ENCODE measurements around the gene DLL1. TPM values are rescaled to one million over a fixed set of nuclear protein-coding genes. Genes with fewer than 3 reads are reported as not detected.

The DLL1 gene
- total RNA-seq, 4 donors from 2014 or later: 8.7 to 24.3 (median 19.2) TPM

DNA sequence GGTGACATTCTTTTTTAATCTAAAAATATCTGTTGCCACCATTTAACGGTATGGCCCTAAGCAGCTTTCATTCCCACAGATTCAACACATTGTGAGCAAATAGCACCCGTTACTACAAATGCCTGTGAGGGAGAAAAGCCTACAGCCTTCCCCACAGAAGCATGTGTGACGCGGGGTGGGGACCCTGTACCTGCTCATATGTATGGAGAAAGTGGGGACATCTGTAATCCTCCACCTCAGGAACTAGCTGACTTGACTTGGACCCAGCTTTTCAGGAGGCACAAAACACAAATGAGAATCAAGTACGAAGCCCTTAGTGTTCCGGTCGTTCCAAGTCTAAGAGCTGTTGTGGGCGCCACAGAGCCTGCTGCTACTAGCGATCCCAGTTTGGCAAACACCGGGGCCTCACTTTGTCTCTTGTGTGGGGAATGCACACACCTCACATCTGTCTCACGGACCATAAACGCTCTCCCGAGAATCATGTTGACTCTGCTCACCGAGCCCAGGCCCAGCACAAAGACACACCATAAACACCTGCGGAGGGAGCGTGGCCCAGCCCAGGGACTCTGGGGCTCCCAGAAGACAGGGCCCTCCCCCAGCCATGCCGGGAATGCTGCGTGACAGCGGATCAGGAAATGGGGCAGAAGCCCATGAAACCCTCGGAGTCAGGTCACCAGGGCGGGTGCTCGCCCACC, 21.6 kb downstream of the DLL1 start:
- H3K27ac ChIP-seq: peak overlapping the region in 1 of 2 donors; percentile 10
- no peak for DNase-seq
- TF ChIP-seq, protein P1, sequence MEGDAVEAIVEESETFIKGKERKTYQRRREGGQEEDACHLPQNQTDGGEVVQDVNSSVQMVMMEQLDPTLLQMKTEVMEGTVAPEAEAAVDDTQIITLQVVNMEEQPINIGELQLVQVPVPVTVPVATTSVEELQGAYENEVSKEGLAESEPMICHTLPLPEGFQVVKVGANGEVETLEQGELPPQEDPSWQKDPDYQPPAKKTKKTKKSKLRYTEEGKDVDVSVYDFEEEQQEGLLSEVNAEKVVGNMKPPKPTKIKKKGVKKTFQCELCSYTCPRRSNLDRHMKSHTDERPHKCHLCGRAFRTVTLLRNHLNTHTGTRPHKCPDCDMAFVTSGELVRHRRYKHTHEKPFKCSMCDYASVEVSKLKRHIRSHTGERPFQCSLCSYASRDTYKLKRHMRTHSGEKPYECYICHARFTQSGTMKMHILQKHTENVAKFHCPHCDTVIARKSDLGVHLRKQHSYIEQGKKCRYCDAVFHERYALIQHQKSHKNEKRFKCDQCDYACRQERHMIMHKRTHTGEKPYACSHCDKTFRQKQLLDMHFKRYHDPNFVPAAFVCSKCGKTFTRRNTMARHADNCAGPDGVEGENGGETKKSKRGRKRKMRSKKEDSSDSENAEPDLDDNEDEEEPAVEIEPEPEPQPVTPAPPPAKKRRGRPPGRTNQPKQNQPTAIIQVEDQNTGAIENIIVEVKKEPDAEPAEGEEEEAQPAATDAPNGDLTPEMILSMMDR (IDR thresholded peaks at IDR 0.05): no peak
- no peak for TF ChIP-seq POLR2A (IDR thresholded peaks at IDR 0.05)
- H3K27me3 ChIP-seq: no peaks in the 10 kb centered on the region
- no peak overlapping the region for H3K4me3 ChIP-seq
- no peaks in the 10 kb centered on the region for H3K36me3 ChIP-seq
- H3K9me3 ChIP-seq: no peaks in the 10 kb centered on the region
- no peaks in the 10 kb centered on the region for H3K4me1 ChIP-seq
- intact Hi-C loops (cut with DNase I; ENCODE audit: low total_unique reads): no loop called here

DNA sequence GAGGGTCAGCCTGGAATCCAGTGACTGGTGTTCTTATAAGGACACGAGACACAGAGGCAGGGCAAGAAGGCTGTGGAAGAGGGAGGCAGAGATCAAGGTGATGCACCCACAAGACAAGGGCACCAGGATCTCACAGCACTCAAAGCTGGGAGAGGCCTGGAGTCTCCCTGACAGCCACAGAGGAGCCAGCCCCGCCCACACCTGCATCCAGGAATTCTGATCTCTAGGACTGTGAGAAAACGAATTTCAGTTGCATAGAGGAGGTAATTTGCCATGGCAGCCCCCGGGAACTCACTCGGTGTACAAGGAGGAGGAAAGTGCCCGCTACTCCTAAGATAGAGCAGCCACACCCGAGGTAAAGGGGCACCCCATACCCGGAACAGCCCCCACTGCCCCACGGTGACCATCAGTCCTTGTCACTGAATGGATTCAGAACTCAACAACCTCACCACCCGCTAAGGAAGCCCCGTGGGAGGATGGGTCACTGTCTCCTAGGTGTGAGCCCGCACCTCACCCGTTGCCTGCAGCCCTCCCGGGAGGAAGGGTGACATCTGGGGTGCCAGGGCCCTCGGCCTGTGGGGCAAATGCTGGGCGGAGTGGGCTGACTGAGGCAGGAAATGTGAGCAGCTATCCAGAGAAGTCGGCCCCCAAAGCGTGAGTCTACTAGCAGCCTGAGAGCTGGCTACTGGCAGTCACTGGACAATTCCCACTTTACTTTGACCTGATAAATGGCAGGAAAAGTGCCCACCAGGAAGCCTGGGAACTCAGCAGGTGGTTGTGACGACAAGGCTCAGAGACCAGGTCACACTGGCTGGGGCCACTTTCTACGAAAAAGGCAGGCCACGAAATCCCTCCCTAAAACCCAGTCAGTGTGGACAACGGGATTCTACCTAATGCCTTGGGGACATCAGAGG, 22.4 kb downstream of the DLL1 start:
- Histone ChIP-seq H3K4me3 (no peak overlapping the region), H3K4me1 (no peaks in the 10 kb centered on the region), H3K27ac (no peak overlapping the region), H3K9me3 (no peaks in the 10 kb centered on the region), H3K27me3 (no peaks in the 10 kb centered on the region), H3K36me3 (no peaks in the 10 kb centered on the region)
- no peak for DNase-seq
- intact Hi-C loops (cut with DNase I; ENCODE audit: low total_unique reads): no loop called here
- TF ChIP-seq, protein P1 (IDR thresholded peaks at IDR 0.05): no peak
- TF ChIP-seq POLR2A (IDR thresholded peaks at IDR 0.05): no peak

DNA sequence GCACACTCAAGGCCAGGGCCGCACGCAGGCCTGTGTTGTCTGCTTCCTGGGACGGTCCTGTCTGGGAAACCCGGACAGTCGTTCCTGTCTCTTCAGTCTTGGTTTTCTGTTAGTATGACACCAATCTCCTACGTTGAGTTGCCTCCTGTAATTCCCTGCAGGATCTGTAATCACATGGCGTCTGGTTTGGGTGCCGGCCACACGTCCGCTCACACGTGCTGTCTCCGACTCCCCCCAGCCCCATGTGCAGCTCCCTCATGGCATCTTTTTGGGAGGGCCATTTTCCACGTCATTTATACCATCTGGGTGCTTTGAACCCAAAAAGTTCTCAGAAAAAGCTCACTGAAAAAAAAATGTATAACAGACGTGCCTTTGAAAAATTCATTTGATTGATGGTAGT, 23.2 kb downstream of the DLL1 start:
- intact Hi-C loops (cut with DNase I; ENCODE audit: low total_unique reads): no loop called here
- Histone ChIP-seq H3K9me3 (no peaks in the 10 kb centered on the region), H3K27ac (no peak overlapping the region), H3K27me3 (no peaks in the 10 kb centered on the region), H3K4me3 (no peak overlapping the region), H3K4me1 (no peaks in the 10 kb centered on the region), H3K36me3 (no peaks in the 10 kb centered on the region)
- TF ChIP-seq POLR2A (IDR thresholded peaks at IDR 0.05): no peak
- TF ChIP-seq, protein P1 (IDR thresholded peaks at IDR 0.05): no peak
- no peak for DNase-seq

DNA sequence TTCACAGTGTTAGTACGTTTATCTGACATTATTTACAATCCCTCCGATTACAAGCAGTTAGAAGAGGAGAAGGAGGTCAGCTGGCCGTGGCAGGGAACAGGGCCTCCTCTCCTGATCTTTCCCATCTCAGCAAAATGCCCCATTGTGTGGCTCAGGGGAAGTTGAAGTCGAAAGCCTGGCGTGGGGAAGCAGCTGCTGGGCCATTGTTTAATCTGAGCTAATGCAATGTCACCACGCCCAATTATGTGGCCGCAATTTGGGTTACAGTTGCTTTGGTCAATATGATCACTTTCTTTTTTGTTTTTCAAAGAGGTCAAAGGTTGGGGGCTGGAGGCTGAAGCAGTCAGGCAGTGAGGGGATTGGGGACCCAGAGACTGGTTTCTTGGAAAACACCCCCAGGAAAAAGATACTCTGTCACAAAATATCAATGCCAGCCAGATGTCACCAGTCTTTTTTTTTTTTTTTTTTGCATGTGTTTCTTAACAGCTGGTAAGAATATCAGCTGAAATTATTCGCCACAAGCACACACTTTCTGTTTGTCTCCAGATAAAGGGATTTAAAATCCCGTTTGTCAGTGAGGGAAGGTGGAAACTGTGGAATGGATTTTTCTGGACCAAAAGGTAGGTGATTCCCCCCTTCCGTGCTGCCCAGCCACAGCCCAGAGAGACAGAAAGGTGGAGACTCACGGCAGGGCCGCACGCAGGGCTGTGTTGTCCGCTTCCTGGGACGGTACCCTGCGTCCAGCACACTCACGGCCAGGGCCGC, 24.6 kb downstream of the DLL1 start:
- H3K27me3 ChIP-seq: no peaks in the 10 kb centered on the region
- H3K27ac ChIP-seq: no peak overlapping the region
- peaks cover 0 to 3% of the 10 kb centered on the region in 2 donors for H3K4me1 ChIP-seq
- no peak for TF ChIP-seq POLR2A (IDR thresholded peaks at IDR 0.05)
- TF ChIP-seq, protein P1 (IDR thresholded peaks at IDR 0.05): no peak
- no peak for DNase-seq
- H3K4me3 ChIP-seq: no peak overlapping the region
- H3K9me3 ChIP-seq: no peaks in the 10 kb centered on the region
- no peaks in the 10 kb centered on the region for H3K36me3 ChIP-seq
- intact Hi-C loops (cut with DNase I; ENCODE audit: low total_unique reads): no loop called here

Measured in uterus (tissue), 4 donors.